Stimulated activated CD8-positive, alpha-beta memory T cell treated with anti-CD3 and anti-CD28 coated beads, Interleukin-4, amount 100 ng/mL, for 4 hours (primary cell): ENCODE data around the gene YPEL3.

Experiments used
- DNase-seq, 2 donors: peaks; one replicate each; pipeline ENCODE4 v3.0.0-alpha.2; 2020; ENCODE audit warnings: low read depth in 2 of 2, low spot score in 1 of 2

The YPEL3 gene

GRCh38 chr16:30091474-30092372 is 4.3 kb downstream of the YPEL3 start, which contains the start of gene TBX6:
TBX6 (minus strand) TSS chr16:30091924; CDS start chr16:30091193, 731 bp downstream.
- DNase-seq = peak; percentile 80 to 83

GRCh38 chr16:30090610-30091331 is 5.2 kb downstream of the YPEL3 start:
- no peak for DNase-seq

GRCh38 chr16:30088832-30089624 is 7.0 kb downstream of the YPEL3 start:
- no peak for DNase-seq

GRCh38 chr16:30088237-30088831 is 7.7 kb downstream of the YPEL3 start:
- no peak for DNase-seq

GRCh38 chr16:30087181-30087898 is 8.7 kb downstream of the YPEL3 start:
- no peak for DNase-seq

- no peak for DNase-seq
Measured at GRCh38 chr16:30086291-30087140, 9.5 kb downstream of the YPEL3 start.

GRCh38 chr16:30085820-30086219 is 10.2 kb downstream of the YPEL3 start:
- DNase-seq = no peak

- no peak for DNase-seq
Measured at GRCh38 chr16:30085247-30085646, 10.8 kb downstream of the YPEL3 start.

- no peak for DNase-seq
Measured at GRCh38 chr16:30084816-30085159, 11.2 kb downstream of the YPEL3 start.

- DNase-seq = no peak
Measured at GRCh38 chr16:30084096-30084815, 11.8 kb downstream of the YPEL3 start.

- DNase-seq = no peak
Measured at GRCh38 chr16:30083216-30084055, 12.6 kb downstream of the YPEL3 start.

- DNase-seq = no peak
Measured at GRCh38 chr16:30082545-30083090, 13.4 kb downstream of the YPEL3 start.

GRCh38 chr16:30079480-30079879 is 16.5 kb downstream of the YPEL3 start:
- DNase-seq = no peak

GRCh38 chr16:30078744-30079143 is 17.3 kb downstream of the YPEL3 start:
- DNase-seq = no peak

GRCh38 chr16:30077656-30078055 is 18.4 kb downstream of the YPEL3 start:
- DNase-seq = no peak

- no peak for DNase-seq
Measured at GRCh38 chr16:30076276-30076791, 19.7 kb downstream of the YPEL3 start.

GRCh38 chr16:30075503-30076275 is 20.3 kb downstream of the YPEL3 start, which contains the start of gene PPP4C:
PPP4C (plus strand) TSS chr16:30075994; CDS start chr16:30076378, 384 bp downstream.
- DNase-seq = peak; percentile 74 to 79
